GM06990 (cell line): ENCODE data around the gene TMEM107.
A peak's percentile ranks its signal among the peaks of the same experiment; 100 is the strongest.
"Not testable (repeated sequence)": the region's sequence is repeated elsewhere in the genome, so short reads cannot be mapped to it uniquely, and the experiment has no call there.

Experiments used
- DNase-seq: peaks from one replicate; pipeline ENCODE4 v3.0.0-alpha.2; 2011; ENCODE audit not compliant: insufficient read length; ENCODE audit errors: extremely low read depth
- H3K27me3 ChIP-seq: replicated peaks from 2 replicates; pipeline ENCODE4 v1.6.0; 2011; ENCODE audit warnings: low read length; ENCODE audit not compliant: control insufficient read depth, insufficient read depth
- H3K36me3 ChIP-seq: 2 replicates; pipeline ENCODE4 v1.5.1; 2011; ENCODE audit warnings: low read length; ENCODE audit not compliant: control insufficient read depth, insufficient read depth
- H3K4me3 ChIP-seq: replicated peaks from 2 replicates; pipeline ENCODE4 v1.5.1; 2011; ENCODE audit warnings: low read depth, mild to moderate bottlenecking, control low read depth, low read length
- TF ChIP-seq, protein P1 (sequence below): IDR thresholded peaks from 2 replicates; pipeline ENCODE4 v1.5.1; 2011; ENCODE audit warnings: low read length, control low read depth, mild to moderate bottlenecking, inconsistent platforms; ENCODE audit not compliant: insufficient read depth, poor library complexity, severe bottlenecking

The TMEM107 gene

DNA sequence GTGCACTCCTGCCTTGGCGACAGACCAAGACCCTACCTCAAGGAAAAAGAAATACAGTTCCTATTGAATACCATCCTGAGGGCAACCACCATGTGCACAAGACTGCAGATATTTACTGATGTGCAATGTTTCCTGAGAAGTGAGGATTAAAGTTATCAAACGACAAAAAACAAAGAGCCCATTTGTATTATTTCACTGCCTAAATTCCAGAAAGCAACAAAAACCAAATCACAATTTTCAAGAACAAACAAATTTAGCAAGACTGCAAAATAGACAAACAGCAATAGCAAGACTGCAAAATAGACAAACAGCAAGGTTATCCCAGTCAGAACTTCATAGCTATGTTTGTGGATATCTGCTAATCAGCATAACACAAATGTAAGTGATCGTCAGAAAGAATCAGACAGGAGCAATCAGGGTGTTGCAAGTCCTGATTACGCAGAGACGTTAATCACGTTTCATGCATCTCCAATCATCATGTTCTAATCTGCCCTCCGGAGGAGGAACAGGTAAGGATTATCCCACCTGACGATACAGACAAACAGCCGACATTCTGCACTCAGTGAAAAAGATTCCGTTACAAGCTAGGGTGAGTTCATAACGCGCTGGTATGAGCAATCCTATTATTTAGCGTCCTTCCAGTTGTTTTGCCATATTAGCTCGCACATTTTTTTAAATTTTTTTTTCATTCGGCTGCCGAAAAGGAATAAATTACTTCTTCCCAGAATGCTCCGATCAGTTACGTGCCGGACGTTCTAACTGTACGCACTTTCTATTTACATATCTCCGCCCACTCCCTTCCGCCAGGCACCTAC lies 2.9 kb downstream of the TMEM107 start:
- peak; percentile 86 for DNase-seq
- Histone ChIP-seq H3K36me3 (no peaks in the 10 kb centered on the region), H3K4me3 (peak overlapping the region; percentile 59), H3K27me3 (no peaks in the 10 kb centered on the region)
- TF ChIP-seq, protein P1, sequence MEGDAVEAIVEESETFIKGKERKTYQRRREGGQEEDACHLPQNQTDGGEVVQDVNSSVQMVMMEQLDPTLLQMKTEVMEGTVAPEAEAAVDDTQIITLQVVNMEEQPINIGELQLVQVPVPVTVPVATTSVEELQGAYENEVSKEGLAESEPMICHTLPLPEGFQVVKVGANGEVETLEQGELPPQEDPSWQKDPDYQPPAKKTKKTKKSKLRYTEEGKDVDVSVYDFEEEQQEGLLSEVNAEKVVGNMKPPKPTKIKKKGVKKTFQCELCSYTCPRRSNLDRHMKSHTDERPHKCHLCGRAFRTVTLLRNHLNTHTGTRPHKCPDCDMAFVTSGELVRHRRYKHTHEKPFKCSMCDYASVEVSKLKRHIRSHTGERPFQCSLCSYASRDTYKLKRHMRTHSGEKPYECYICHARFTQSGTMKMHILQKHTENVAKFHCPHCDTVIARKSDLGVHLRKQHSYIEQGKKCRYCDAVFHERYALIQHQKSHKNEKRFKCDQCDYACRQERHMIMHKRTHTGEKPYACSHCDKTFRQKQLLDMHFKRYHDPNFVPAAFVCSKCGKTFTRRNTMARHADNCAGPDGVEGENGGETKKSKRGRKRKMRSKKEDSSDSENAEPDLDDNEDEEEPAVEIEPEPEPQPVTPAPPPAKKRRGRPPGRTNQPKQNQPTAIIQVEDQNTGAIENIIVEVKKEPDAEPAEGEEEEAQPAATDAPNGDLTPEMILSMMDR: no peak

DNA sequence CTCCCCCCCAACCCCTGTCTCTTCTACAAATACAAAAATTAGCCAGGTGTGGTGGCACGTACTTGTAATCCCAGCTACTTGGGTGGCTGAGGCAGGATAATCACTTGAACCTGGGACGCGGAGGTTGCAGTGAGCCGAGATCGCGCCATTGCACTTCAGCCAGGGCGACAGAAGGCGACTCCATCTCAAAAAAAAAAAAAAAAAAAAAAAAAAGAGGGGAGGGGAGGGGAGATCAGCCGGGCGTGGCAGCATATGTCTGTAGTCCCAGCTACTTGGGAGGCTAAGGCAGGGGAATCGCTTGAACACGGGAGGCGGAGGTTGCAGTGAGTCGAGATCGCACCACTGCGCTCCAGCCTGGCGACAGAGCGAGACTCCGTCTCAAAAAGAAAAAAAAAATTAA lies 6.0 kb downstream of the TMEM107 start:
- not testable (repeated sequence) for H3K27me3 ChIP-seq, H3K4me3 ChIP-seq, DNase-seq, H3K36me3 ChIP-seq

DNA sequence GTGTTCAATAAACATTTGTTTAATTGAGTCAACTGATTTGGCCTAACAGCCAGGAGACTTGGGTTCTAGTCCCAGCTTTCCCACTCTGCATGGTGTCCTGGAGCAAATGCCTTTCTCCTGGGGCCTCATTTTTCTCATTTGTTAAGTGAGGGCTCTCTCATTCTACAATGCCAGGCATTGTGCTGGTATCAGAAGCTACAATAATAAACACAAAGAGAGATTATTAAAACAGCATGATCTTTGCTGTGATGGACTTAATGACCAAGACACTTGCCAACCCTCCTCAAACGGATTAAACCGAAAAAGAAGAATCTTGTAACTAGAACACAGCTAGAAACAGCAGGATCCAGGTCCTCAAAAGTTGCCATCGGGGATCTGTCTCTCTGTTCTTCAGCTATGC lies 8.7 kb downstream of the TMEM107 start:
- H3K36me3 ChIP-seq: no peaks in the 10 kb centered on the region
- TF ChIP-seq, protein P1: no peak
- no peak for DNase-seq

DNA sequence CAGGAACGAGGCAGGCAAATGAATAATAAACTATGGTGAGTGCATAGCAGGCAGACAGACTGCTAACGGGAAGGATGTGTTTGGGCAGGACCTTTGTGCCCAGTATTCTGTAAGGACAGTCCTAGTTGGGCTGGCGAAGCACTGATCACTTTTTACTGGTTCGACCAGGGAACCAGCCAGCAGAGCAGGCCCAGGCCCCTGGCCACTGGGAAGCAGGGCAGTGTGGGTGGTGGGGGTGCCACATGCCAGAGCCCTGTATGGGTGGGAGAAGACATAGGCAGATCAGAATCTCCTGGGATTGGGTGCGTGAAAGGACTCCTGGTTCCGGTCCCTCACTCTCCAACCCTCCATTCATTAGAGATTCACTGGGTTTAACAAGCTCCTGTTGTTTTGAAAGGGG lies 9.4 kb downstream of the TMEM107 start:
- no peak for DNase-seq
- Histone ChIP-seq H3K36me3 (no peaks in the 10 kb centered on the region), H3K4me3 (no peak overlapping the region), H3K27me3 (no peaks in the 10 kb centered on the region)
- TF ChIP-seq, protein P1: no peak

More for the DNA sequence above, 8.7 kb downstream of the TMEM107 start:
- H3K27me3 ChIP-seq: no peaks in the 10 kb centered on the region
- no peak overlapping the region for H3K4me3 ChIP-seq

DNA sequence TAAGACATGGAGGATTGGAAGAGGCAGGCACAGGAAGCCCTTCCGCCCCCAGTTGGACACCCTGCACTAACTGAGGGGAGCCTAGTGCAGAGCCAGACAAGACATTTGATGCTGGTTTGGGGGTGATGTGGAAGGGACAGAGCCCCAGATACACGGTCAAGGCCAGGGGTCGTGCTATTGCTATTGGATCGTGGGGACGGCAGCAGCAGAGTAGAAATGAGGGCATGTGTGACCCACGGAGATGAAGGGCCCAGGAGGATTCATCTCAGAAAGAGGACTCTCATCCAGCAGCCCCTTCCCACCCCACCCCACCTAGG lies 11.4 kb downstream of the TMEM107 start:
- no peak for DNase-seq
- Histone ChIP-seq H3K4me3 (no peak overlapping the region), H3K27me3 (no peaks in the 10 kb centered on the region), H3K36me3 (peaks cover 4% of the 10 kb centered on the region)
- TF ChIP-seq, protein P1: no peak

DNA sequence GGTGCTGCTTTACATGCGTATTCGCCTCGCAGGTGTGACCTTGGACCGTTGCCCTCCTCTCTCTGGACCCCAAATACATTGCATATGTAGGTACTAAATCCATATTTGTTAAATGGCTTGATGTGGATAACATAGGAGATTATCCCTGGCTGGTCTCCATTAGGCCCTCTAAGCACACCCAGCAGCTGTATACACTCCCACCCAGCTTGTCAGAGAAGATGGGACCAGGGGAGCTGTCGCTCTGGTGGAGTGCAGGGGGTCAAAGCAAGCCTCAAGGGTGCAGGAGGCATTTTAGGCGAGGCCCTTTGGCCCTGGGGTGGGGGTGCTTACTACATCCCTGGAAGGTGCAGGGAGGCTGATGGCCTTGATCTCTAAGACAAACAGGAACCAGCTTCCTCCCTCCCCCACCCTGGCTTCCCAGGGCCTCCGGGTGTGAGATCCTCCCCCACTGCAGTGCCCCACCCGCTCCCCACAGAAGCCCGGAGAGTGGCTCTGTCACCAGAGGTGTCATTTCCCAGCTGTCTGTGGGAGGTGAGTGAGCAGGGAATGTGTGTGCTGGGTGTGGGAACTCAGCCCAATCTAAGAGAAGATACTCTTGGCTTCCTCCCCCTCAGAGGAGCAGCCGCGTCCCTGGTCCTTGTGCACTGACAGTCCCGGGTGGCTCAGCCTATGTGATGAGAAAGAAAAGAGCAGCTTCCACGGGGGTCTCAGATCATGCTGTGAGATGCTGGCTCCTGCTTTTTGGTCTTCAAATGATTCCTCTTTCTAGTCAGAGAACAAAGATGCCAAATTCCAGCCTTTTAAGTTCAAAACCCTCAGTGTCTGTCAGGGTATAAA lies 12.0 kb downstream of the TMEM107 start:
- Histone ChIP-seq H3K27me3 (no peaks in the 10 kb centered on the region), H3K4me3 (no peak overlapping the region), H3K36me3 (peaks cover 5% of the 10 kb centered on the region)
- TF ChIP-seq, protein P1: no peak
- DNase-seq: peak; percentile 44
